ENCODE results near the gene NLRP1. TPM values are rescaled to one million over a fixed set of nuclear protein-coding genes. Genes with fewer than 3 reads are reported as not detected.

The NLRP1 gene
- total RNA-seq, 1 donor from 2014 or later, result 67.7 TPM

- no peak overlapping the region for H3K27ac ChIP-seq
- no peaks in the 10 kb centered on the region for H3K4me1 ChIP-seq
- DNase-seq (ENCODE audit: low spot score in 2 of 2), result no peak
- intact Hi-C loops (cut with DNase I), result no loop called here
- TF ChIP-seq, protein P1, sequence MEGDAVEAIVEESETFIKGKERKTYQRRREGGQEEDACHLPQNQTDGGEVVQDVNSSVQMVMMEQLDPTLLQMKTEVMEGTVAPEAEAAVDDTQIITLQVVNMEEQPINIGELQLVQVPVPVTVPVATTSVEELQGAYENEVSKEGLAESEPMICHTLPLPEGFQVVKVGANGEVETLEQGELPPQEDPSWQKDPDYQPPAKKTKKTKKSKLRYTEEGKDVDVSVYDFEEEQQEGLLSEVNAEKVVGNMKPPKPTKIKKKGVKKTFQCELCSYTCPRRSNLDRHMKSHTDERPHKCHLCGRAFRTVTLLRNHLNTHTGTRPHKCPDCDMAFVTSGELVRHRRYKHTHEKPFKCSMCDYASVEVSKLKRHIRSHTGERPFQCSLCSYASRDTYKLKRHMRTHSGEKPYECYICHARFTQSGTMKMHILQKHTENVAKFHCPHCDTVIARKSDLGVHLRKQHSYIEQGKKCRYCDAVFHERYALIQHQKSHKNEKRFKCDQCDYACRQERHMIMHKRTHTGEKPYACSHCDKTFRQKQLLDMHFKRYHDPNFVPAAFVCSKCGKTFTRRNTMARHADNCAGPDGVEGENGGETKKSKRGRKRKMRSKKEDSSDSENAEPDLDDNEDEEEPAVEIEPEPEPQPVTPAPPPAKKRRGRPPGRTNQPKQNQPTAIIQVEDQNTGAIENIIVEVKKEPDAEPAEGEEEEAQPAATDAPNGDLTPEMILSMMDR (IDR thresholded peaks at IDR 0.05), result no peak
- no peaks in the 10 kb centered on the region for H3K36me3 ChIP-seq
- H3K27me3 ChIP-seq, result no peaks in the 10 kb centered on the region
- H3K9me3 ChIP-seq, result no peaks in the 10 kb centered on the region
- no peak overlapping the region for H3K4me3 ChIP-seq
Measured at GRCh38 chr17:5615476-5615875, 31.2 kb upstream of the NLRP1 start.

DNA sequence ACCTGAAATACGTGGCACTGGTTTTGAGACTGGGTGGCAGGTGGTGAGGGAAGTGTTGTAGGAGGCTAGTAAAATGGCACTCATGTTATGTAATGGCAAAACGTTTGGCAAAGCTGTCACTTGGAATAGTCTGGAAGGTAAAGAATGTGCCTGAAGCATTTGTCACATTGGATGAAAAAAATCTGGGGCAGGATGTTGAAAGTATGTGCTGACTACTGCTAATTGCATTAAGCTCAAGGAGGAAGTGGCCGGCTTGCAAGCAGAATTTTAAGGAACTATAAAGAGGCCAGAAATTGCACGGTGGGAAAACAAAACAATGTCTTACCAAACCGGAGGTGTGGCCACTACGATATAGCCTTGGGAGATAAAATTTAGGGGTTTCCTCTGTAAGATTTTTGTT lies 26.6 kb upstream of the NLRP1 start:
- TF ChIP-seq, protein P1 (IDR thresholded peaks at IDR 0.05), result no peak
- intact Hi-C loops (cut with DNase I), result no loop called here
- Histone ChIP-seq H3K36me3 (no peaks in the 10 kb centered on the region), H3K27me3 (no peaks in the 10 kb centered on the region), H3K9me3 (no peaks in the 10 kb centered on the region), H3K4me1 (no peaks in the 10 kb centered on the region), H3K27ac (no peak overlapping the region), H3K4me3 (no peak overlapping the region)
- DNase-seq (ENCODE audit: low spot score in 2 of 2), result no peak

DNA sequence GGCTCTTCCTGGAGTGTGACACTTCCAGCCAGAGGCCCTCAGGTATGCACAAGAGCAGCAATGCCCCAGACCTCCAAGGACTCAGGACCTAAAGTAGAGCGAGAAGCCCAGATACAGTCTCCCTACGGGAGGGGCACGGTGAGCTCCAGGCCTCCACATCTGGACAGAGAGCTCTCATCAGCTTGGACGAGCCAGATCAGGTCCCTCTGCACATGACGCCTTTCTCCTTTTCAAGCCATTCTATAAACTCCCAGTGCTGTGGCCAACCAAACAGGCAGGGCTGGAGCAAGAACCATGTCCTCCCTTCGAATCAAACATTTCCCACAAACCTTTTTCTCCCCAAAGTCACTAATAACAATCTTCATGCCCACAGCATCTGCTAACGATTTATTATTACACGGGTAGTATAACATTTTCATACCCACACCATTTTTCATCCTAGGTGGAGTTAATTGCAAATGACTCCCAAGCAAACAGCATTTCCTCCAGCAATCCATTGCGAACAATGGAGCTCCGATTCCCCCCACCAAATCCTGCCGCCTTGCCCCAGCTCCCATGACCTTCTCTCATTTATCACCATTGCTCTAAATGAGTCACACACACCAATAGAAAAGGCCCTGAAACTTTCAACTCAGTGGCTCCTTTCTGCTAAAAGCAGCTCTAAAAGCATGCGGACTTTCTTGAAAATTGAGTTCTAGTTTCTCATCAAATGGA lies 24.2 kb upstream of the NLRP1 start:
- H3K36me3 ChIP-seq, result no peaks in the 10 kb centered on the region
- no peaks in the 10 kb centered on the region for H3K27me3 ChIP-seq
- H3K4me3 ChIP-seq, result no peak overlapping the region
- TF ChIP-seq, protein P1 (IDR thresholded peaks at IDR 0.05), result no peak
- no peak overlapping the region for H3K27ac ChIP-seq
- no peaks in the 10 kb centered on the region for H3K9me3 ChIP-seq
- DNase-seq (ENCODE audit: low spot score in 2 of 2), result no peak
- H3K4me1 ChIP-seq, result no peaks in the 10 kb centered on the region
- intact Hi-C loops (cut with DNase I), result no loop called here

DNA sequence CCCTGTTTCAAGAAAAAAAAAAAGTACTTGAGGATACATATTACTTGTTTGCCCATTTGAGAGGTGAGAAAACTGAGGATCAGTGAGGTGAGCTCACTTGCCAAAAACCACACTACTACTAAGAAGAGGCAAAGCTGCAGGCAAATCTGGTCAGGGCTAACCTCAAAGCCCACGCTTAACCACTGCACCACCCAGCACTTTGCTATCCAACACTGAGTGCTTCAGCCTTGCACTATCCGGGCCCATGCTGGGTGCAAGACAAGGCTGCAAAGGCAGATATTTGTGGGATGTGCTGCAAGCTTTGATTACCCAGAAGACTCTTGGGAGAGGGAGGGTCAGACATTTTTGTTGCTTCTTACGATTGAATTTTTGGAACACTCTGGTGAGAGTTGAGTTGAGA lies 23.6 kb upstream of the NLRP1 start:
- no peaks in the 10 kb centered on the region for H3K27me3 ChIP-seq
- no peak overlapping the region for H3K27ac ChIP-seq
- H3K4me1 ChIP-seq, result no peaks in the 10 kb centered on the region
- TF ChIP-seq, protein P1 (IDR thresholded peaks at IDR 0.05), result no peak
- DNase-seq (ENCODE audit: low spot score in 2 of 2), result no peak
- H3K36me3 ChIP-seq, result no peaks in the 10 kb centered on the region
- H3K4me3 ChIP-seq, result no peak overlapping the region
- intact Hi-C loops (cut with DNase I), result no loop called here
- no peaks in the 10 kb centered on the region for H3K9me3 ChIP-seq

DNA sequence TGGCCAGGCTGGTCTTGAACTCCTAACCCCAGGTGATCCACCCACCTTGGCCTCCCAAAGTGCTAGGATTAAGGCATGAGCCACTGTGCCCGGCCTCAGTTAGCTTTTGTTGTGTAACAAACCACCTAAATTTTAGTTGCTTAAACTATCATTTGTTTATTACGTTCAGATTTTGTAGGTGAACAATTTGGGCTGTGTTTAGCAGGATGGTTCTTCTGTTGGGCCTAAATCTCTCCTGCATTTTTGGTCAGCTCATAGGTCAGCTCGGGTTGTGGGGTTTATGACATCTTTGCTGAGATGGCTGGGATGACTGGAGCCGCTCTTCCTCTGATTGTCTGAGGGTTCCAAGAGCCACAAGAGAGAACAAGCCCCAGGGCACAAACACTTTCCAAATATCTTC lies 21.1 kb upstream of the NLRP1 start:
- Histone ChIP-seq H3K27me3 (peaks cover 3% of the 10 kb centered on the region), H3K9me3 (no peaks in the 10 kb centered on the region), H3K36me3 (no peaks in the 10 kb centered on the region), H3K4me3 (no peak overlapping the region), H3K4me1 (no peaks in the 10 kb centered on the region), H3K27ac (no peak overlapping the region)
- TF ChIP-seq, protein P1 (IDR thresholded peaks at IDR 0.05), result no peak
- no peak for DNase-seq (ENCODE audit: low spot score in 2 of 2)
- intact Hi-C loops (cut with DNase I), result no loop called here

- Histone ChIP-seq H3K4me3 (no peak overlapping the region), H3K27me3 (peaks cover 4% of the 10 kb centered on the region), H3K9me3 (no peaks in the 10 kb centered on the region), H3K27ac (no peak overlapping the region), H3K36me3 (no peaks in the 10 kb centered on the region), H3K4me1 (no peaks in the 10 kb centered on the region)
- intact Hi-C loops (cut with DNase I), result no loop called here
- DNase-seq (ENCODE audit: low spot score in 2 of 2), result no peak
- TF ChIP-seq, protein P1 (IDR thresholded peaks at IDR 0.05), result no peak
Measured at GRCh38 chr17:5600041-5600440, 15.7 kb upstream of the NLRP1 start.
